MCF 10A (cell line): ENCODE data around the gene ITPRIPL2. TPM values are rescaled to one million over a fixed set of nuclear protein-coding genes. Genes with fewer than 3 reads are reported as not detected.

Source experiments
- BruUV-seq: library from RNA; stranded (reverse); fragments of 400-500 nt; replicated peaks from 2 replicates; lab custom pipeline; 2021; lab: Mats Ljungman, UMichigan
- CTCF ChIA-PET: fragments of 300-600 bp; sonication (Branson Sonifier 250); formaldehyde crosslinking; extraction: SDS; loops from one replicate; lab custom pipeline; 2021; ENCODE audit warnings: antibody characterized with exemption, inconsistent platforms; lab: Yijun Ruan, JAX
- POLR2A ChIA-PET: fragments of 300-600, 350-650 bp; sonication (Branson Sonifier 250); formaldehyde crosslinking; extraction: SDS; loops from one replicate; lab custom pipeline; 2020; ENCODE audit warnings: antibody characterized with exemption, inconsistent platforms; lab: Yijun Ruan, JAX
- DNase-seq: peaks from one replicate; pipeline ENCODE4 v3.0.0-alpha.2; 2018; ENCODE audit not compliant: unreplicated experiment
- H3K27ac Mint-ChIP-seq: one replicate; pipeline ENCODE4 v1.8.0; 2022; ENCODE audit warnings: mild to moderate bottlenecking, low read depth, mixed read lengths; ENCODE audit not compliant: unreplicated experiment
- H3K27me3 Mint-ChIP-seq: one replicate; pipeline ENCODE4 v1.8.0; 2022; ENCODE audit warnings: mixed read lengths; ENCODE audit not compliant: insufficient read depth, unreplicated experiment
- H3K36me3 Mint-ChIP-seq: one replicate; pipeline ENCODE4 v1.8.0; 2022; ENCODE audit warnings: mild to moderate bottlenecking, moderate library complexity, mixed read lengths; ENCODE audit not compliant: insufficient read depth, unreplicated experiment
- H3K4me1 Mint-ChIP-seq: one replicate; pipeline ENCODE4 v1.8.0; 2022; ENCODE audit warnings: mixed read lengths; ENCODE audit not compliant: insufficient read depth, unreplicated experiment
- H3K4me3 Mint-ChIP-seq: one replicate; pipeline ENCODE4 v1.8.0; 2022; ENCODE audit warnings: mild to moderate bottlenecking, moderate library complexity, mixed read lengths; ENCODE audit not compliant: unreplicated experiment
- H3K9me3 Mint-ChIP-seq: one replicate; pipeline ENCODE4 v1.8.0; 2022; ENCODE audit warnings: mixed read lengths; ENCODE audit not compliant: unreplicated experiment
- intact Hi-C: fragments of 100-400 bp; cut with micrococcal nuclease; formaldehyde crosslinking; loops from 2 replicates; pipeline ENCODE4 v1.14.1; 2022
- total RNA-seq: library from RNA; stranded (reverse); gene quantifications from 2 replicates; pipeline ENCODE4 v1.2.3, GENCODE V29; 2022
- TF ChIP-seq, protein P1 (sequence below): fragments of 200-600 bp; IDR thresholded peaks from one replicate; pipeline ENCODE4 v1.8.0; 2022; ENCODE audit warnings: antibody characterized with exemption, mild to moderate bottlenecking; ENCODE audit not compliant: unreplicated experiment

ITPRIPL2 gene
- total RNA-seq, 1 experiment from 2014 or later: 49.3 TPM

DNA sequence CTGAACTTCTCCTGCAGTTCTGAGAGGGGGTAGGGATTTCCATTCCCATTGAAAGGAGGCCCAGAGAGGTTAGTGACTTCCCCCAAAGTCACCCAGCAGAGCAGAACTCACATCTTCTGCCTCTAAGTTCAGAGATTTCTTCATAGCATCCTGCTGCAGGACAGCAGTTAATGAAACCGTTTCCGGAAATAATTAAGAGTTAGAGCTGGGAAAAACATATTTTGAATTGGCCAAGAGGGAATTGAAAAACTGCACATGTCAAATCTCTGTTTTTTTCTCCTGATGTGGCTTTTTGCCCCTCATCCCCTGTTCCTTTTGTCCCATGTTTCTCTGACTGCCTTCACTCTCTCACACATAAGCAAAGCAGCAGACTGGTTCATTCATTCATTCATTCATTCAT lies 26.6 kb downstream of the ITPRIPL2 start:
- peaks cover 59% of the 10 kb centered on the region for H3K4me1 Mint-ChIP-seq
- DNase-seq: no peak
- no peaks in the 10 kb centered on the region for H3K36me3 Mint-ChIP-seq
- TF ChIP-seq, protein P1, sequence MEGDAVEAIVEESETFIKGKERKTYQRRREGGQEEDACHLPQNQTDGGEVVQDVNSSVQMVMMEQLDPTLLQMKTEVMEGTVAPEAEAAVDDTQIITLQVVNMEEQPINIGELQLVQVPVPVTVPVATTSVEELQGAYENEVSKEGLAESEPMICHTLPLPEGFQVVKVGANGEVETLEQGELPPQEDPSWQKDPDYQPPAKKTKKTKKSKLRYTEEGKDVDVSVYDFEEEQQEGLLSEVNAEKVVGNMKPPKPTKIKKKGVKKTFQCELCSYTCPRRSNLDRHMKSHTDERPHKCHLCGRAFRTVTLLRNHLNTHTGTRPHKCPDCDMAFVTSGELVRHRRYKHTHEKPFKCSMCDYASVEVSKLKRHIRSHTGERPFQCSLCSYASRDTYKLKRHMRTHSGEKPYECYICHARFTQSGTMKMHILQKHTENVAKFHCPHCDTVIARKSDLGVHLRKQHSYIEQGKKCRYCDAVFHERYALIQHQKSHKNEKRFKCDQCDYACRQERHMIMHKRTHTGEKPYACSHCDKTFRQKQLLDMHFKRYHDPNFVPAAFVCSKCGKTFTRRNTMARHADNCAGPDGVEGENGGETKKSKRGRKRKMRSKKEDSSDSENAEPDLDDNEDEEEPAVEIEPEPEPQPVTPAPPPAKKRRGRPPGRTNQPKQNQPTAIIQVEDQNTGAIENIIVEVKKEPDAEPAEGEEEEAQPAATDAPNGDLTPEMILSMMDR: no peak
- ChIA-PET POLR2A (interaction anchor here (0.6 to 11.6 kb wide), 2 partner anchors 22 to 368 kb away, joined by 3 to 298 read pairs; partner anchors contain the start of gene ITPRIPL2), CTCF (interaction anchor here (0.5 to 2.4 kb wide), 4 partner anchors 23 to 159 kb away, joined by 3 to 18 read pairs (median 4); no protein-coding TSS in a partner anchor)
- intact Hi-C loops: no loop called here
- H3K4me3 Mint-ChIP-seq: no peak overlapping the region
- no peaks in the 10 kb centered on the region for H3K27me3 Mint-ChIP-seq
- H3K9me3 Mint-ChIP-seq: no peaks in the 10 kb centered on the region
- no peak overlapping the region for H3K27ac Mint-ChIP-seq
- BruUV-seq: no TSS peak

DNA sequence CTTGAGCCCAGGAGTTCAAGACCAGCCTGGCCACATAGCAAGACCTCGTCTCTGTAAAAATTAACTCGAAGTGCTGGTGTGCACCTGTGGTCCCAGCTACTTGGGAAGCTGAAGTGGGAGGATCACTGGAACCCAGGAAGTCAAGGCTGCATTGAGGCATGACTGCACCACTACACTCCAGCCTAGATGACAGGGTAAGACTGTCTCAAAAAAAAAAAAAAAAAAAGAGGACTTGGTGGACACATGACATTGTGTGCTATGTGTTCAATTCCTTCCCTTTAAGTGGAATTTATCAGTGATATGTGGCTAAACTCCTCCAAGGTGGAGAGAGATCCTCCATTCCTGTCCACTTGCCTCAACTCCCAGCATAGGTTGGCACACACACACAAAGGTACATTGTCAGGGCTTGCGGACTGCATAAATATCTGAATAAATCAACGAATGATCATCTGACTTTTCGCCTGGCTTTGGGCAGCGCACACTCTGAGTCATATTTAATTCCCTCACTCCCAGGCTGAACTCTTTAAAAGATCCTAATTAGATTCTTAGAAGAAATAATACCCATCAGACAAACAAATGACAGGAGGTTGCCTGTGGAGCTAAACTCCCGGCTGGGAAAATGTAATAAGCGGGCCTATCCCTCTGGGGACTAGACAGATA lies 29.3 kb downstream of the ITPRIPL2 start:
- no peaks in the 10 kb centered on the region for H3K9me3 Mint-ChIP-seq
- TF ChIP-seq, protein P1: no peak
- no peaks in the 10 kb centered on the region for H3K27me3 Mint-ChIP-seq
- ChIA-PET CTCF (interaction anchor here (1.3 to 2.5 kb wide), 2 partner anchors 58 to 275 kb away, joined by 4 to 14 read pairs; partner anchors contain the start of gene TMC5), POLR2A (interaction anchor here (0.8 to 2.1 kb wide), 5 partner anchors 10 to 35 kb away, joined by 3 to 8 read pairs (median 3); no protein-coding TSS in a partner anchor)
- no peak overlapping the region for H3K4me3 Mint-ChIP-seq
- intact Hi-C loops: no loop called here
- H3K36me3 Mint-ChIP-seq: no peaks in the 10 kb centered on the region
- no peak overlapping the region for H3K27ac Mint-ChIP-seq
- no TSS peak for BruUV-seq
- peak; percentile 48 for DNase-seq
- H3K4me1 Mint-ChIP-seq: peaks cover 37% of the 10 kb centered on the region

DNA sequence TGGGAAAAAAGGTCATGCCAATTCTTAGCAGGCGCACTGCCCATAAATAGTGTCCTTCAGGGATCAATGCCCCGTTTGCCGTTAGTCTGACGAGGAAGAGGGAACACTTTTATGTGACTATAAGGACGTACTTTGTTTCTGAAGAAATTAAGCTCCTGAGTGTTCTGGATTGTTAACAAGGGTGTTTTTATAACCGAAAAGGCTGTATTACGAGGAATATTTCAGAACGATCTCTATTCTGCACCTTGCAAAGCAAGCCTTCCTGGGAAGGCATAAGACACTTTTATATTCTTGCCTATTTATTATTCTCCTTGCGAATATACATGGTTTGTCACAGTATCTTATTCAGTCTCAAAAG lies 29.8 kb downstream of the ITPRIPL2 start:
- Mint-ChIP-seq H3K4me1 (peaks cover 33% of the 10 kb centered on the region), H3K9me3 (peaks cover 4% of the 10 kb centered on the region), H3K36me3 (peaks cover 2% of the 10 kb centered on the region), H3K27me3 (no peaks in the 10 kb centered on the region), H3K4me3 (no peak overlapping the region), H3K27ac (no peak overlapping the region)
- intact Hi-C loops: no loop called here
- no TSS peak for BruUV-seq
- DNase-seq: no peak
- POLR2A ChIA-PET: interaction anchor here (0.6 to 2.7 kb wide), 8 partner anchors 10 to 36 kb away, joined by 3 to 12 read pairs (median 4); partner anchors contain the start of gene ITPRIPL2
- TF ChIP-seq, protein P1: no peak
- CTCF ChIA-PET: interaction anchor here (0.7 to 2.5 kb wide), 7 partner anchors 14 to 275 kb away, joined by 3 to 14 read pairs (median 3); partner anchors contain the start of gene TMC5

DNA sequence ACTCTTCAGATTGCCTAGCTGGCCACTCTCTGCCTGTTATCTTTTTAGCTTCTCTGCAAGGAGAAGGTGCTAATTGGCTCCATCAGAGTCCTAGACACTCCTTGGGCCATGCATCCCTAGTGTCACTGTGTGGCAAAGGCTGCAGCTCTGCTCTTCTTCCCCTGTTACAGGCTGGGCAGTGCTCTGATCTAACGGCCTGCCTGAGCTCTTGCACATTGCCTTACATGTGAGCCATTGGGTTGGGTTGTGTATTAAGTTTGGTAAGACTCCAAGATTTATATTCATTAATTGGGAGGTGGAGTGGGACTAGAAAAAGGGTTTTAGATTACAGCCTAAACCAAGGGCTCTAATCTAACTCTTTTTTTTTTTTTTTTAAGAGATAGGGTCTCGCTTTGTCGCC lies 31.2 kb downstream of the ITPRIPL2 start:
- TF ChIP-seq, protein P1: no peak
- ChIA-PET POLR2A (interaction anchor here (0.9 to 2.7 kb wide), 4 partner anchors 9 to 37 kb away, joined by 3 to 12 read pairs (median 7); no protein-coding TSS in a partner anchor), CTCF (interaction anchor here (0.6 to 2.5 kb wide), 12 partner anchors 12 to 358 kb away, joined by 3 to 14 read pairs (median 4); no protein-coding TSS in a partner anchor)
- Mint-ChIP-seq H3K4me1 (peaks cover 19% of the 10 kb centered on the region), H3K27me3 (no peaks in the 10 kb centered on the region), H3K4me3 (no peak overlapping the region), H3K36me3 (peaks cover 5% of the 10 kb centered on the region), H3K27ac (no peak overlapping the region), H3K9me3 (peaks cover 7% of the 10 kb centered on the region)
- DNase-seq: no peak
- no TSS peak for BruUV-seq
- intact Hi-C loops: no loop called here
